ENCODE data around the gene CCDC57. TPM values are rescaled to one million over a fixed set of nuclear protein-coding genes. Genes with fewer than 3 reads are reported as not detected.
A peak's percentile ranks its signal among the peaks of the same experiment; 100 is the strongest.

CCDC57 gene
- polyA plus RNA-seq, 1 donor from 2014 or later = 70.9 TPM

GRCh38 chr17:82070611-82071010 is 142.0 kb downstream of the CCDC57 start:
- Histone ChIP-seq H3K36me3 (ENCODE audit: insufficient read depth, low read length) (no peaks in the 10 kb centered on the region), H3K9ac (ENCODE audit: low read length) (no peak overlapping the region), H3K27ac (ENCODE audit: low read length) (no peak overlapping the region), H3K9me2 (ENCODE audit: insufficient read depth, low read length) (no peaks in the 10 kb centered on the region), H3K4me3 (ENCODE audit: low read length) (no peak overlapping the region), H3K4me2 (ENCODE audit: low read length) (no peak overlapping the region), H3K79me2 (replicated peaks; ENCODE audit: insufficient read depth, low read length) (no peaks in the 10 kb centered on the region), H2AFZ (ENCODE audit: low read depth, low read length) (no peak overlapping the region), H3F3A (ENCODE audit: insufficient read depth, low read length, poor library complexity, severe bottlenecking) (no peaks in the 10 kb centered on the region), H3K27me3 (ENCODE audit: insufficient read depth, low read depth, low read length) (no peaks in the 10 kb centered on the region), H3K9me3 (ENCODE audit: low read length) (no peaks in the 10 kb centered on the region), H4K20me1 (ENCODE audit: insufficient read depth) (no peaks in the 10 kb centered on the region)
- TF ChIP-seq TAF1 (IDR thresholded peaks at IDR 0.05; ENCODE audit: low read depth) (no peak), EZH2 (IDR thresholded peaks at IDR 0.05; ENCODE audit: borderline replicate concordance, insufficient read depth, low read length, poor library complexity, severe bottlenecking) (no peak), POLR2AphosphoS5 (IDR thresholded peaks at IDR 0.05) (no peak), MXI1 (conservative IDR thresholded peaks at IDR 0.05; ENCODE audit: poor library complexity, severe bottlenecking) (no peak), REST (IDR thresholded peaks at IDR 0.05; ENCODE audit: borderline replicate concordance) (no peak), SMC3 (conservative IDR thresholded peaks at IDR 0.05; ENCODE audit: poor library complexity) (no peak), CTCF (IDR thresholded peaks at IDR 0.05; ENCODE audit: poor library complexity, severe bottlenecking) (no peak), EP300 (conservative IDR thresholded peaks at IDR 0.05; ENCODE audit: poor library complexity, severe bottlenecking) (no peak), RAD21 (conservative IDR thresholded peaks at IDR 0.05) (no peak)

GRCh38 chr17:82065638-82066303 is 146.9 kb downstream of the CCDC57 start, which contains the start of gene DUS1L:
Gene DUS1L (minus strand): TSS chr17:82065804. CDS start chr17:82065059, 745 bp downstream.
- H4K20me1 ChIP-seq (ENCODE audit: insufficient read depth) = no peaks in the 10 kb centered on the region
- H2AFZ ChIP-seq (ENCODE audit: low read depth, low read length) = peak within 1 kb of the TSS; percentile 97
- peak within 1 kb of the TSS; percentile 56 for H3K27ac ChIP-seq (ENCODE audit: low read length)
- H3K27me3 ChIP-seq (ENCODE audit: insufficient read depth, low read depth, low read length) = no peaks in the 10 kb centered on the region
- H3K4me2 ChIP-seq (ENCODE audit: low read length) = peak within 1 kb of the TSS; percentile 61
- H3K4me3 ChIP-seq (ENCODE audit: low read length) = peak within 1 kb of the TSS; percentile 94
- H3K9me2 ChIP-seq (ENCODE audit: insufficient read depth, low read length) = no peaks in the 10 kb centered on the region
- TF ChIP-seq REST (IDR thresholded peaks at IDR 0.05; ENCODE audit: borderline replicate concordance) (peak; percentile 45), MXI1 (conservative IDR thresholded peaks at IDR 0.05; ENCODE audit: poor library complexity, severe bottlenecking) (peak; percentile 45), RAD21 (conservative IDR thresholded peaks at IDR 0.05) (no peak), SMC3 (conservative IDR thresholded peaks at IDR 0.05; ENCODE audit: poor library complexity) (no peak), TAF1 (IDR thresholded peaks at IDR 0.05; ENCODE audit: low read depth) (no peak), EP300 (conservative IDR thresholded peaks at IDR 0.05; ENCODE audit: poor library complexity, severe bottlenecking) (peak; percentile 19), CTCF (IDR thresholded peaks at IDR 0.05; ENCODE audit: poor library complexity, severe bottlenecking) (no peak), EZH2 (IDR thresholded peaks at IDR 0.05; ENCODE audit: borderline replicate concordance, insufficient read depth, low read length, poor library complexity, severe bottlenecking) (no peak), POLR2AphosphoS5 (IDR thresholded peaks at IDR 0.05) (peak; percentile 52)
- H3K36me3 ChIP-seq (ENCODE audit: insufficient read depth, low read length) = no peaks in the 10 kb centered on the region
- no peaks in the 10 kb centered on the region for H3K9me3 ChIP-seq (ENCODE audit: low read length)
- no peaks in the 10 kb centered on the region for H3K79me2 ChIP-seq (replicated peaks; ENCODE audit: insufficient read depth, low read length)
- H3K9ac ChIP-seq (ENCODE audit: low read length) = peak within 1 kb of the TSS; percentile 72
- H3F3A ChIP-seq (ENCODE audit: insufficient read depth, low read length, poor library complexity, severe bottlenecking) = no peaks in the 10 kb centered on the region

Measured in neural cell (in vitro differentiated cells).